ENCODE results near the gene ESD.

Gene ESD

GRCh38 chr13:46745062-46745461 is 51.9 kb downstream of the ESD start:
- ChIA-PET POLR2A (ENCODE audit: low non-redundant PET) (no interaction called here), CTCF (no interaction called here)
- no peak for DNase-seq (ENCODE audit: low spot score)
- no peak overlapping the region for H3K27ac ChIP-seq
- no peak for TF ChIP-seq CTCF (conservative IDR thresholded peaks at IDR 0.05; ENCODE audit: low read depth)

GRCh38 chr13:46743191-46743590 is 53.8 kb downstream of the ESD start:
- ChIA-PET CTCF (interaction anchor here (0.6 kb wide), 1 partner anchor 8 kb away, joined by 4 read pairs; no protein-coding TSS in a partner anchor), POLR2A (ENCODE audit: low non-redundant PET) (no interaction called here)
- TF ChIP-seq CTCF (conservative IDR thresholded peaks at IDR 0.05; ENCODE audit: low read depth) = no peak
- DNase-seq (ENCODE audit: low spot score) = no peak
- H3K27ac ChIP-seq = no peak overlapping the region

GRCh38 chr13:46739447-46740098 is 57.4 kb downstream of the ESD start:
- POLR2A ChIA-PET (ENCODE audit: low non-redundant PET) = no interaction called here
- no peak for TF ChIP-seq CTCF (conservative IDR thresholded peaks at IDR 0.05; ENCODE audit: low read depth)
- H3K27ac ChIP-seq = no peak overlapping the region
- DNase-seq (ENCODE audit: low spot score) = no peak
- CTCF ChIA-PET = no interaction called here

GRCh38 chr13:46738766-46739165 is 58.2 kb downstream of the ESD start:
- H3K27ac ChIP-seq = no peak overlapping the region
- TF ChIP-seq CTCF (conservative IDR thresholded peaks at IDR 0.05; ENCODE audit: low read depth) = no peak
- ChIA-PET CTCF (no interaction called here), POLR2A (ENCODE audit: low non-redundant PET) (no interaction called here)
- DNase-seq (ENCODE audit: low spot score) = no peak

GRCh38 chr13:46738055-46738454 is 58.9 kb downstream of the ESD start:
- H3K27ac ChIP-seq = no peak overlapping the region
- ChIA-PET POLR2A (ENCODE audit: low non-redundant PET) (no interaction called here), CTCF (interaction anchor here (0.6 kb wide), 1 partner anchor 218 kb away, joined by 3 read pairs; no protein-coding TSS in a partner anchor)
- no peak for TF ChIP-seq CTCF (conservative IDR thresholded peaks at IDR 0.05; ENCODE audit: low read depth)
- no peak for DNase-seq (ENCODE audit: low spot score)

- DNase-seq (ENCODE audit: low spot score) = no peak
- H3K27ac ChIP-seq = no peak overlapping the region
- CTCF ChIA-PET = no interaction called here
- TF ChIP-seq CTCF (conservative IDR thresholded peaks at IDR 0.05; ENCODE audit: low read depth) = no peak
- POLR2A ChIA-PET (ENCODE audit: low non-redundant PET) = no interaction called here
Observed at GRCh38 chr13:46736541-46737310, 60.2 kb downstream of the ESD start.

Measured in RWPE1 (cell line).